GM12874 (cell line): ENCODE data around the gene POU2F2.

Source experiments
- TF ChIP-seq, protein P1 (sequence below): IDR thresholded peaks from 2 replicates; pipeline ENCODE4 v1.5.1; 2011; ENCODE audit warnings: low read depth, mild to moderate bottlenecking, control low read depth, low read length, moderate library complexity; ENCODE audit not compliant: insufficient read depth

Gene POU2F2

DNA sequence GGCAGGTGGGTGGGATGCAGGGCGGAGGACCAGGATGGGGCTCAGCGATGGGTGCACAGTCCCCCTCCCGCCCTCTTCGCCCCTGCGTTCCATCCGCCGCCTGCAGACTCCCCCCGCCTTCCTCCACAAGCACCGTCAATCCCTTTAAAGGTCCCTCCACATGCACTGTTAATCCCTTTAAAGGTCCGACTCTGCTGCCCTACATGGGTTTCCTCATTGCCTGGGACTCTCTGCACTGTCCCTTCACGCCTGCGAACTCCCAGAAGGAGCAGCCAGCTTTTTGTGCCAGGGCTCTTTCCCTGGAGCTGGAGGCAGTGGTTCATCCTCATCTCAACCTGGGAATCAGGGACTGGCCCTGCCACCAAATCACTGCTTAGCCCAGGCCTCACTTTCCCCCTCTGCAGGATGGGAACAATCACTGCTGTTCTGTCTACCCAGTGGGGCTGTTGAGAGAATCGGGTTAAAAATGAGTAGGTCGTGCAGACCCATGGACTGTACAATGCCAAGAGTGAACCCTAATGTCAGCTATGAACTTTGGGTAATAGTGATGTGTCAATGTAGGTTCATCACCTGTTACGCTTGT is 35.9 kb downstream of the POU2F2 start:
- TF ChIP-seq, protein P1, sequence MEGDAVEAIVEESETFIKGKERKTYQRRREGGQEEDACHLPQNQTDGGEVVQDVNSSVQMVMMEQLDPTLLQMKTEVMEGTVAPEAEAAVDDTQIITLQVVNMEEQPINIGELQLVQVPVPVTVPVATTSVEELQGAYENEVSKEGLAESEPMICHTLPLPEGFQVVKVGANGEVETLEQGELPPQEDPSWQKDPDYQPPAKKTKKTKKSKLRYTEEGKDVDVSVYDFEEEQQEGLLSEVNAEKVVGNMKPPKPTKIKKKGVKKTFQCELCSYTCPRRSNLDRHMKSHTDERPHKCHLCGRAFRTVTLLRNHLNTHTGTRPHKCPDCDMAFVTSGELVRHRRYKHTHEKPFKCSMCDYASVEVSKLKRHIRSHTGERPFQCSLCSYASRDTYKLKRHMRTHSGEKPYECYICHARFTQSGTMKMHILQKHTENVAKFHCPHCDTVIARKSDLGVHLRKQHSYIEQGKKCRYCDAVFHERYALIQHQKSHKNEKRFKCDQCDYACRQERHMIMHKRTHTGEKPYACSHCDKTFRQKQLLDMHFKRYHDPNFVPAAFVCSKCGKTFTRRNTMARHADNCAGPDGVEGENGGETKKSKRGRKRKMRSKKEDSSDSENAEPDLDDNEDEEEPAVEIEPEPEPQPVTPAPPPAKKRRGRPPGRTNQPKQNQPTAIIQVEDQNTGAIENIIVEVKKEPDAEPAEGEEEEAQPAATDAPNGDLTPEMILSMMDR = no peak

GRCh38 chr19:42095814-42096230 is 36.4 kb downstream of the POU2F2 start:
- TF ChIP-seq, protein P1 = no peak

- TF ChIP-seq, protein P1 = no peak
Measured at GRCh38 chr19:42095142-42095813, 37.0 kb downstream of the POU2F2 start.

DNA sequence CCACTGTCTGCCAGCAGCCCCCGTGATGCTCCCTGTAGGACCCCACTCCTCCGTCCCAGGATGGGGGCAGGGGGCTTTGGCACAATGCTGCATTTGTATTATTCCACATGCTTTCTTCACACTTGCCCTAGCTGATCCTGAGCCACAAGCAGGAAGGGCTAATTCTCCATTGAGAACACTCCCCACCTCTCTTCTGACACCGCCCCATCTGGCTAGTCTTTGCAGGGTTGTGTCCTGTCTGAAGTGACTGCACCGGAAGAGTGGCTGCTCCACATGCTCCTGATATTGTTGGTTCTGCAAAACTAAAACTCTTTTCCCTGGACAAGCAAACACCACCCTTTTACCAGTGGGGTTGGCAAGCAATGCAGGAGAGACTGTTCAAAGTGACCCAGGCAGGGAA is 38.3 kb downstream of the POU2F2 start:
- TF ChIP-seq, protein P1 = no peak

DNA sequence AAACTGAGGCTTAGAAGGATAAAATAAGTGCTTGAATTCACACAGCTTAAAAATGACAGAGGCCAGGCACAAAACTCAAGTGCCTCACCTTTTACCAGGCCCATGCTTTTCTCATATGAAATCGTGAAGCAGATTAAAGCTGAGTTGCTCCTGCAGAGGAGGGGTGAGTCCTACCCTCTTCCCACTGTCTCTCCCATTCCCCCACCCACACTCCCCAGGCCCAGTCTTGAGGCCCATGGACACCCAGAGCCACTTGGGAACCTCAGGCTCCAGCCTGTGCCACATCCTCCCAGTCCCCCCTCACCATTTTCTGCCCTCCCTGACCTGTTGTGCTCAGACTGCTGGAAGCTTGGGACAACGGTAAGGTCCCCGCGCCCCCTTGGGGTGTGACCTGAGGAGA is 38.7 kb downstream of the POU2F2 start:
- TF ChIP-seq, protein P1 = no peak

DNA sequence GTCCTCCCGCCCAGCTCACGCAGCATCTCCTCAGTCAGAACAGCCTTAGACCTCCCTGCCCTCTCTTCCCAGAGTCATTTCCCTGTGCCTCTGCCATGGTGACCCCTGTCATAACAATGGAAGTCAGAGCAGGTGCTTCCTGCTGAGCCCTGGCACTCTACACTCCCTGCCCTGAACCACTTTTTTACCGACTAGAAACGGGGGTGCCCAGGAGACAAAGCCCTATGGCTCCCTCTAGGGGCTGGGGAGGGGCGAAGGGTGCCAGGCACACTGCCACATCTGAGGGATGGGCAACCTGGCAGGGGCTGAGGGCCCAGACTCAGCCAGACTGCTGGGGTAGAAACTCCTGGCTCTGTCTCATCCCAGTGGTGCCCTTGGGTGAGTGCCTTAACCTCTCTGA is 39.9 kb downstream of the POU2F2 start:
- TF ChIP-seq, protein P1 = peak; percentile 63

DNA sequence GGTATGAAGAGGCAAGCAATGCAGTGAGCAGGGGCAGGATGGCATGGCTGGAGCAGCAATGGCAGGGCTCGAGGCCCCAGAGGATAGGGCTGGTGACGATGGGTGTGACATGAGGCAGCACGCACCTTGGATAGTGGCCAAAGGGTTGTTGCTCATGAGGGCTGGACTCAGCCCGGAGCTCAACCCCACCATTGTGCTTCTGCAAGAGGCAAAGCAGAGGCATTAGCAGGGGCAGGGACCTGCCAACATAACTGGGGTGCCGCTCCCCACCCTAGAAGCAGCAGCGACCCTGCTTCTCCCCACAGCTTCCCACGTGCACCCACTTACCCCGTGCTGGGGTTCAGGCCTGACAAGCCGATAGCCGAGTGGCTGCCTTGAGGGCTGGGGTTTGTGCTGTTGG is 40.5 kb downstream of the POU2F2 start:
- TF ChIP-seq, protein P1 = no peak
